Mononuclear cell (primary cell): Measurements from ENCODE around the gene RESF1. TPM values are rescaled to one million over a fixed set of nuclear protein-coding genes. Genes with fewer than 3 reads are reported as not detected.

Source experiments
- H3K27me3 ChIP-seq: 2 replicates; pipeline ENCODE4 v1.6.0; 2011; ENCODE audit warnings: low read length, control low read depth; ENCODE audit not compliant: insufficient read depth
- H3K4me1 ChIP-seq: 2 replicates; pipeline ENCODE4 v1.5.1; 2011; ENCODE audit warnings: mild to moderate bottlenecking, low read length, control low read depth; ENCODE audit not compliant: insufficient read depth
- H3K4me3 ChIP-seq: 2 replicates; pipeline ENCODE4 v1.5.1; 2011; ENCODE audit warnings: mild to moderate bottlenecking, low read length, moderate library complexity
- H3K9me3 ChIP-seq: 2 replicates; pipeline ENCODE4 v1.5.1; 2011; ENCODE audit warnings: low read depth, mild to moderate bottlenecking, control low read depth, low read length
- total RNA-seq: library from RNA; depleted of rRNA; stranded (reverse); fragments of >200 nt; gene quantifications from one replicate; pipeline ENCODE4 v1.2.3, GENCODE V29; 2012

Gene RESF1
- total RNA-seq, 1 donor, result 230 TPM

- H3K27me3 ChIP-seq, result no peaks in the 10 kb centered on the region
- H3K9me3 ChIP-seq, result peaks cover 49% of the 10 kb centered on the region
- H3K4me3 ChIP-seq, result no peak overlapping the region
- peaks cover 1% of the 10 kb centered on the region for H3K4me1 ChIP-seq
These were observed 15.5 kb downstream of the RESF1 start for GRCh38 chr12:31974673-31975072.

GRCh38 chr12:31984806-31985591 is 25.8 kb downstream of the RESF1 start:
- Histone ChIP-seq H3K4me3 (no peak overlapping the region), H3K4me1 (no peaks in the 10 kb centered on the region), H3K27me3 (no peaks in the 10 kb centered on the region), H3K9me3 (peaks cover 67% of the 10 kb centered on the region)

- H3K4me1 ChIP-seq, result no peaks in the 10 kb centered on the region
- peaks cover 59% of the 10 kb centered on the region for H3K9me3 ChIP-seq
- no peaks in the 10 kb centered on the region for H3K27me3 ChIP-seq
- H3K4me3 ChIP-seq, result no peak overlapping the region
These were observed 26.6 kb downstream of the RESF1 start for GRCh38 chr12:31985832-31986231.

DNA sequence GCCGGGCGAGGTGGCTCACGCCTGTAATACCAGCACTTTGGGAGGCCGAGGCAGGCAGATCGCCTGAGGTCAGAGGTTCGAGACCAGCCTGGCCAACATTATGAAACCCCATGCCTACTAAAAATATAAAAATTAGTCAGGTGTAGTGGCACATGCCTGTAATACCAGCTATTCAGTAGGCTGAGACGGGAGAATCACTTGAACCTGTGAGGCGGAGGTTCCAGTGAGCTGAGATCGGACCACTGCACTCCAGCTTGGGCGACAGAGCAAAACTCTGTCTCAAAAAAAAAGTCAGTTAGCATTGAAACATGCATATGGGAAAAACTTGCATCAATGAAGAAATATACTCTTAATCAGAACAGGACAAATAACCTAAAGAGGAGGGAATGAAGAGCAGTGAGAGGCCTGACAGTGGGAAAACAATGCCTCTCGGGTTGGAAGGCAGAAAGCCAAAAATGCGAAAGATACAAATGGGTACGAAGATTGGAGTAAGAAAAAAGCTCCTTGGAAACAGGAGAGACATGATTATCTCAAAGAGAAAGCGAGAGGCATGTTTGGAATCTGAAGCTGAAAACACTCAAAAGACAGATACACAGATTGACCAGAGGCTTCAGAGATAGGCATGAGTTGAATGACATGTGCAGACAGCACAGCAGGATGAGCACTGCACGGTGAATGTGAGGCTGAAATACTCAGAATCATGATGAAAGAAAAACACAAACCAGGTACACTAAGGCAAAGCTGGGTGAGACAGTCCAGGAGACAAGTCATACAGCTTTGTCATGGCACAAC is 30.6 kb downstream of the RESF1 start:
- Histone ChIP-seq H3K9me3 (peaks cover 19% of the 10 kb centered on the region), H3K4me1 (no peaks in the 10 kb centered on the region), H3K27me3 (no peaks in the 10 kb centered on the region), H3K4me3 (no peak overlapping the region)

GRCh38 chr12:31991146-31991545 is 31.9 kb downstream of the RESF1 start:
- Histone ChIP-seq H3K27me3 (no peaks in the 10 kb centered on the region), H3K4me3 (no peak overlapping the region), H3K4me1 (no peaks in the 10 kb centered on the region), H3K9me3 (peaks cover 6% of the 10 kb centered on the region)

- Histone ChIP-seq H3K27me3 (no peaks in the 10 kb centered on the region), H3K9me3 (no peaks in the 10 kb centered on the region), H3K4me3 (no peak overlapping the region), H3K4me1 (no peaks in the 10 kb centered on the region)
These were observed 32.6 kb downstream of the RESF1 start for GRCh38 chr12:31991815-31992214.

DNA sequence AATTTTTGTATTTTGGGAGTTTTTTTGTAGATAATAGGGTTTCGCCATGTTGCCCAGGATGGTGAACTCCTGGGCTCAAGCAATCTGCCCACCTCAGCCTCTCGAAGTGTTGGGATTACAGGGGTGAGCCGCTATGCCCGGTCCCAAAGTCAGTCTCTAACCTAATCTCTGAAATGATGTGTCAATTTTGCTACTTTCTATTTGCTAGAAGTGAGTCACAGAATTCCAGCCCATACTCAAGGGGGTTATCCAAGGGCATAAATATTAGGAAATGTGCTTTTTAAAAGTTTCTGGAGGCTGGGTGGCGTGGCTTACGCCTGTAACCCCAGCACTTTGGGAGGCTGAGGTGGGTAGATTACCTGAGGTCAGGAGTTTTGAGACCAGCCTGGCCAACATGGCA is 40.5 kb downstream of the RESF1 start:
- no peaks in the 10 kb centered on the region for H3K27me3 ChIP-seq
- no peak overlapping the region for H3K4me3 ChIP-seq
- H3K4me1 ChIP-seq, result no peaks in the 10 kb centered on the region
- H3K9me3 ChIP-seq, result no peaks in the 10 kb centered on the region

DNA sequence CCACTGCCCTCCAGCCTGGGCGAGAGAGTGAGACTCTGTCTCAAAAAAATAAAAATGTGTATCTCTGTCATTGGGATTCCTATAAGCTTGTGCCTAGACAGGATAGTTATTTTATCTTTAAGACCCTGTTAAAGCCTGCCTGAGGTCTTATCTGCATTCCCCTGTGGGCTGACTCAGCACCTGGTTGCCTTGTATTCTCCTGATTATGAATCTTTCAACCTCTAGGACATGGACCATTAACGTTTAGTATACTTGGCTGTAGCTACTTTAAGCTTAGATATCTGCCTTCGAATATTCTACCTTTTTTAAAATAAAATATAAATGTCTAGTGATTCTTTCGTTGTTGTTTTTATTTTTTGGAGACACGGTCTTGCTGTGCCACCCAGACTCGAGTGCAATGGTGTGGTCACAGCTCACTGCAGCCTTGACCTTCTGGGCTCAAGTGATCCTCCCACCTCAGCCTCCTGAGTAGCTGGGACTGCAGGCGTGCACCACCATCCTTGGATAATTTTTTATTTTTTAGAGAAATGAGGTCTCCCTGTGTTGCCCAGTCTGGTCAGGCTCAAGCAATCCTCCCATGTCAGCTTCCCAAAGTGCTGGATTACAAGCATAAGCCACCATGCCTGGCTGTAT is 41.3 kb downstream of the RESF1 start:
- H3K27me3 ChIP-seq, result no peaks in the 10 kb centered on the region
- H3K9me3 ChIP-seq, result no peaks in the 10 kb centered on the region
- H3K4me3 ChIP-seq, result no peak overlapping the region
- H3K4me1 ChIP-seq, result no peaks in the 10 kb centered on the region

DNA sequence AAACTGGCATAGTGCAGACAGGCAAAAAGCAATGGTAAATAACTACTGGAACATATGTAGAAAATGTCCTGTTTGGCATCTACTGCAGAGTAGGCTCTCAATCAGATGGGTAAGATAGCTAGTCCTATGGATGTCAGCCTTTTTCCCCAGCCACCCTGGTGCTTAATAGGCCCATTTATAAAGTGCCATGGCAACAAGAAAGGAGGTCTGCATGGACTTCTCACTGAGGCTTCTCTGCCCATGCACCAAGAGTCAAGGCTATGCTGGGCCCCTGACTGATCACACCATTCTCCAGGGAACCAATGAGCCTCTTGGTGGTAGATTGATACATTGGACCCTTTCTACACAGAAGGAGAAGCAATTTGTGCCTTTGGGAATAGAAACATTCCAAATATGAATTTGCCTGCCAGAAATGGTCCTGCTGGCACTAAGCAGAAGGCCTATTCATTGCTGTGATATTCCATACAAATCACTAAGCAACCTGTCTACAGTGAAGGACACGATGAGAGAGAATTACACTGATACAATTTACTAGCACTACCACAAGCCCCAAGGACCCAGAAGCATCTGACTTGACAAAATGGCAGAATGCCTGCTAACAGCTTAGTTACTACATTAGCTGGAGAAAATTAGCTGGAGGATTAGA is 43.8 kb downstream of the RESF1 start:
- Histone ChIP-seq H3K4me1 (no peaks in the 10 kb centered on the region), H3K4me3 (no peak overlapping the region), H3K27me3 (no peaks in the 10 kb centered on the region), H3K9me3 (no peaks in the 10 kb centered on the region)

- H3K4me1 ChIP-seq, result no peaks in the 10 kb centered on the region
- H3K9me3 ChIP-seq, result no peaks in the 10 kb centered on the region
- H3K27me3 ChIP-seq, result no peaks in the 10 kb centered on the region
- no peak overlapping the region for H3K4me3 ChIP-seq
These were observed 44.4 kb downstream of the RESF1 start for GRCh38 chr12:32003654-32004053.

DNA sequence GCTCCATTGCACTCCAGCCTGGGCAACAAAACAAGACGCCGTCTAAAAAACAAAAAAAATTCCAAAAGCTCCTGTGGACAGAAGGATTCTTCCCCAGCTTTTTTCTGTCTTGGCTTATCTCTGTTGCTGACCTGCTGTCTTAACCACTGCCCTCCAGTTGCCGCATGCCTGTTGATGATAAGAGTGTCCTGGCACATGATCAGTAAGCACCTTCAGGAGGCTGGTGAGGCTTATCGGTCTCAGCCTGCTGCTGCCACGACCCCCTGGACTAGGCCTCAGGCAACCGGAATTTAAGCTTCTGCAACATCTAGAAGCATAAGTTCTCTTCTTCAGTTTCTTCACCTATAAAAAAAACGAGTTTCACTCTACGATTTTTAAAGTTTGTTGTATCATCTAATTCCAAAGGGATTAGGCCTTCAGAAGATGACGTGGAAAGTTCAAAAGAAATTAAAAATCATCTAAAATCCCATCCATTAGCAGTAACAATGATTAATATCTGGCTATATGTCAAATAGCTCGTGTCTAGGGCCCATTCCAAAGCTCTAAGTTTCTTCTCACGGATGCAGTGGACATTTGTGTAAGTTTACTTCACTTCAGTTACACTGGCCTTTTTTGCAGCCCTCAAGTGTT is 46.4 kb downstream of the RESF1 start:
- H3K9me3 ChIP-seq, result no peaks in the 10 kb centered on the region
- H3K27me3 ChIP-seq, result no peaks in the 10 kb centered on the region
- H3K4me3 ChIP-seq, result no peak overlapping the region
- no peaks in the 10 kb centered on the region for H3K4me1 ChIP-seq

Other genes with a start within 250 kb of the RESF1 start
- 12.0 TPM for gene AMN1, start 230.4 kb upstream of the RESF1 start, total RNA-seq
- 5.5 TPM for gene BICD1, start 147.4 kb downstream of the RESF1 start, total RNA-seq